A673 (cell line): ENCODE measurements around the gene LINGO3.

Experiments
- EZH2 ChIP-seq: fragments of 200-600 bp; sonication (generic); IDR thresholded peaks from 2 replicates; pipeline ENCODE4 v1.6.1; 2017; ENCODE audit warnings: borderline replicate concordance, low read depth, mild to moderate bottlenecking, mixed read lengths, antibody characterized with exemption, low read length; ENCODE audit not compliant: poor library complexity, severe bottlenecking
- TF ChIP-seq, protein P1 (sequence below): fragments of 300-800, 200-600 bp; sonication (generic); conservative IDR thresholded peaks from 2 replicates; pipeline ENCODE4 v1.5.1; 2017; ENCODE audit warnings: low read depth, mild to moderate bottlenecking, antibody characterized with exemption, low read length, moderate library complexity, mixed read lengths

DNA sequence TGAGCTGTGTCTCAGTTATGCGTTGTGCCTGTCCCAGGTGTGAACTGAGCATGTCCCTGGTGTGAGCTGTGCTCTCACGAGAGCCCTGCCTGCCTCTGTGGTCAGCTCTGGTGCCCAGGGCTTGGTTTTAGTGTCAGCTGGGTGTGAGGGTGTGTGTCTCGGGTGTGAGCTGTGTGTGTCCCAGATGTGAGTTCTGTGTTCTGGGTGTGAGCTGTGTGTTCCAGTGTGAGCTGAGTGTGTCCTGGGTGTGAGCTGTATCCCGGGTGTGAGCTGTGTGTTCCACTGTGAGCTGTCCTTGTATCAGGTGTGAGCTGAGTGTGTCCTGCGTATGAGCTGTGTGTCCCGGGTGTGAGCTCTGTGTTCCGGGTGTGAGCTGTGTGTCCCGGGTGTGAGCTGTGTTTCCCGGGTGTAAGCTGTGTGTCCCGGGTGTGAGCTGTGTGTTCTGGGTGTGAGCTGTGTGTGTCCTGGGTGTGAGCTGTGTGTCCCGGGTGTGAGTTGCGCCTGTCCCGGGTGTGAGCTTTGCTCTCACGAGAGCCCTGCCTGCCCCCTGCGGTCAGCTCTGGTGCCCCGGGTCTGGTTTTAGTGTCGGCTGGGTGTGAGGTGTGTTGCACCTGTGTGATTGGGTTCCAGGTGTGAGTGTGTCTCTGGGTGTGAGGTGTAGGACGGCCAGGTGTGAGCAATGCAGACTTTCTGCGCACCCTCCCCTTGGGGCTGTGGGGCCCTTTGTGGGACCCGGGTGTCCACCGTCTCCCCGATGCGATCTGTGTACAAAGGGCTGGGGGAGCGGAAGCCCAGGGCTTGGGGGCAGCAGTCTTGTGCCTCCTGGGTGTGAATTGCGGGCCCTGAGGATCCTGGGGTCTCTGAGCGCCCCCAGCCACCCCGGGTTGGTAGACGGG lies 18.9 kb downstream of the LINGO3 start:
- TF ChIP-seq, protein P1, sequence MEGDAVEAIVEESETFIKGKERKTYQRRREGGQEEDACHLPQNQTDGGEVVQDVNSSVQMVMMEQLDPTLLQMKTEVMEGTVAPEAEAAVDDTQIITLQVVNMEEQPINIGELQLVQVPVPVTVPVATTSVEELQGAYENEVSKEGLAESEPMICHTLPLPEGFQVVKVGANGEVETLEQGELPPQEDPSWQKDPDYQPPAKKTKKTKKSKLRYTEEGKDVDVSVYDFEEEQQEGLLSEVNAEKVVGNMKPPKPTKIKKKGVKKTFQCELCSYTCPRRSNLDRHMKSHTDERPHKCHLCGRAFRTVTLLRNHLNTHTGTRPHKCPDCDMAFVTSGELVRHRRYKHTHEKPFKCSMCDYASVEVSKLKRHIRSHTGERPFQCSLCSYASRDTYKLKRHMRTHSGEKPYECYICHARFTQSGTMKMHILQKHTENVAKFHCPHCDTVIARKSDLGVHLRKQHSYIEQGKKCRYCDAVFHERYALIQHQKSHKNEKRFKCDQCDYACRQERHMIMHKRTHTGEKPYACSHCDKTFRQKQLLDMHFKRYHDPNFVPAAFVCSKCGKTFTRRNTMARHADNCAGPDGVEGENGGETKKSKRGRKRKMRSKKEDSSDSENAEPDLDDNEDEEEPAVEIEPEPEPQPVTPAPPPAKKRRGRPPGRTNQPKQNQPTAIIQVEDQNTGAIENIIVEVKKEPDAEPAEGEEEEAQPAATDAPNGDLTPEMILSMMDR = no peak
- TF ChIP-seq EZH2 = no peak
